RWPE2 (cell line): ENCODE results near the gene RBKS.
A peak's percentile ranks its signal among the peaks of the same experiment; 100 is the strongest.

Source experiments
- ATAC-seq: fragments of 200-7000 bp; cut with Tn5 transposase; 3 replicates; pipeline ENCODE4 v1.9.1; 2021; ENCODE audit warnings: low read depth
- DNase-seq: peaks from one replicate; pipeline ENCODE4 v3.0.0-alpha.2; 2020; ENCODE audit warnings: low spot score
- H3K27ac ChIP-seq: fragments of 450-650 bp; 2 replicates; pipeline ENCODE4 v1.5.1; 2017; ENCODE audit warnings: mild to moderate bottlenecking; ENCODE audit not compliant: poor library complexity, severe bottlenecking
- H3K27me3 ChIP-seq: fragments of 250-450 bp; sonication (Bioruptor Pico); 2 replicates; pipeline ENCODE4 v1.5.1; 2021; ENCODE audit warnings: mild to moderate bottlenecking, moderate library complexity; ENCODE audit not compliant: insufficient read depth, poor library complexity, severe bottlenecking
- H3K36me3 ChIP-seq: fragments of 250-450 bp; sonication (Bioruptor Pico); 2 replicates; pipeline ENCODE4 v1.5.1; 2020; ENCODE audit warnings: low read depth, mild to moderate bottlenecking, moderate library complexity
- H3K4me1 ChIP-seq: fragments of 250-450 bp; sonication (Bioruptor Pico); 2 replicates; pipeline ENCODE4 v1.5.1; 2021; ENCODE audit warnings: mild to moderate bottlenecking, moderate library complexity; ENCODE audit not compliant: insufficient read depth, poor library complexity, severe bottlenecking
- H3K4me3 ChIP-seq: fragments of 250-450 bp; sonication (Bioruptor Pico); 2 replicates; pipeline ENCODE4 v1.5.1; 2021; ENCODE audit warnings: mild to moderate bottlenecking, moderate library complexity; ENCODE audit not compliant: severe bottlenecking
- H3K9me3 ChIP-seq: fragments of 250-450 bp; sonication (Bioruptor Pico); 2 replicates; pipeline ENCODE4 v1.5.1; 2021; ENCODE audit warnings: mild to moderate bottlenecking, moderate library complexity; ENCODE audit not compliant: severe bottlenecking
- TF ChIP-seq, protein P1 (sequence below): fragments of 450-650 bp; IDR thresholded peaks from one replicate; pipeline ENCODE4 v1.5.1; 2017; ENCODE audit warnings: mild to moderate bottlenecking, moderate library complexity; ENCODE audit not compliant: poor library complexity, severe bottlenecking

Gene RBKS

DNA sequence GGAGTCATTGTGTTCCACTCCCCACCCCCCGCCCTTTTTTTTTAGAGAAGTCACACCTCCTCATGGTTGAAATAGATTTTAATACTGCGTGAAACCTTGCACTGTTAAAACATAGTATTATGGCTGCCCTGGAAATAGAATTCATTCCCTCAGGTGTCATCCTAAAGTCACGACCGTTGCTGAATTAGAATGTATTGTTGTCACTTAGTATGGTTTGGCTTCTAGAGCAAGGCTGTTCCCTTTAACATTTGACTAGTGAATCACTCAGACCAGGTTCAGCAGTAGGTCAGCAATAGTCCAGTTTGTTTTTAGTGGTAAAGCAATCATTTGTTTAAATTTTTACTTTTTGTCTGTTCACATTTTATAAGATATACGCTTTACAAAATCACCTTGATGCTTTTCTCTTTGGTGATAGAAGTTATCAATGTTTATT is 1.5 kb upstream of the RBKS start:
- H3K36me3 ChIP-seq: peaks cover 10% of the 10 kb centered on the region; the same call in 1 of the 2 replicates
- TF ChIP-seq, protein P1, sequence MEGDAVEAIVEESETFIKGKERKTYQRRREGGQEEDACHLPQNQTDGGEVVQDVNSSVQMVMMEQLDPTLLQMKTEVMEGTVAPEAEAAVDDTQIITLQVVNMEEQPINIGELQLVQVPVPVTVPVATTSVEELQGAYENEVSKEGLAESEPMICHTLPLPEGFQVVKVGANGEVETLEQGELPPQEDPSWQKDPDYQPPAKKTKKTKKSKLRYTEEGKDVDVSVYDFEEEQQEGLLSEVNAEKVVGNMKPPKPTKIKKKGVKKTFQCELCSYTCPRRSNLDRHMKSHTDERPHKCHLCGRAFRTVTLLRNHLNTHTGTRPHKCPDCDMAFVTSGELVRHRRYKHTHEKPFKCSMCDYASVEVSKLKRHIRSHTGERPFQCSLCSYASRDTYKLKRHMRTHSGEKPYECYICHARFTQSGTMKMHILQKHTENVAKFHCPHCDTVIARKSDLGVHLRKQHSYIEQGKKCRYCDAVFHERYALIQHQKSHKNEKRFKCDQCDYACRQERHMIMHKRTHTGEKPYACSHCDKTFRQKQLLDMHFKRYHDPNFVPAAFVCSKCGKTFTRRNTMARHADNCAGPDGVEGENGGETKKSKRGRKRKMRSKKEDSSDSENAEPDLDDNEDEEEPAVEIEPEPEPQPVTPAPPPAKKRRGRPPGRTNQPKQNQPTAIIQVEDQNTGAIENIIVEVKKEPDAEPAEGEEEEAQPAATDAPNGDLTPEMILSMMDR: no peak
- peaks cover 19% of the 10 kb centered on the region for H3K4me1 ChIP-seq
- no peak overlapping the region for H3K4me3 ChIP-seq
- peak overlapping the region; percentile 78 for H3K27ac ChIP-seq
- no peaks in the 10 kb centered on the region for H3K9me3 ChIP-seq
- ATAC-seq (no peak), DNase-seq (no peak)
- H3K27me3 ChIP-seq: no peaks in the 10 kb centered on the region

DNA sequence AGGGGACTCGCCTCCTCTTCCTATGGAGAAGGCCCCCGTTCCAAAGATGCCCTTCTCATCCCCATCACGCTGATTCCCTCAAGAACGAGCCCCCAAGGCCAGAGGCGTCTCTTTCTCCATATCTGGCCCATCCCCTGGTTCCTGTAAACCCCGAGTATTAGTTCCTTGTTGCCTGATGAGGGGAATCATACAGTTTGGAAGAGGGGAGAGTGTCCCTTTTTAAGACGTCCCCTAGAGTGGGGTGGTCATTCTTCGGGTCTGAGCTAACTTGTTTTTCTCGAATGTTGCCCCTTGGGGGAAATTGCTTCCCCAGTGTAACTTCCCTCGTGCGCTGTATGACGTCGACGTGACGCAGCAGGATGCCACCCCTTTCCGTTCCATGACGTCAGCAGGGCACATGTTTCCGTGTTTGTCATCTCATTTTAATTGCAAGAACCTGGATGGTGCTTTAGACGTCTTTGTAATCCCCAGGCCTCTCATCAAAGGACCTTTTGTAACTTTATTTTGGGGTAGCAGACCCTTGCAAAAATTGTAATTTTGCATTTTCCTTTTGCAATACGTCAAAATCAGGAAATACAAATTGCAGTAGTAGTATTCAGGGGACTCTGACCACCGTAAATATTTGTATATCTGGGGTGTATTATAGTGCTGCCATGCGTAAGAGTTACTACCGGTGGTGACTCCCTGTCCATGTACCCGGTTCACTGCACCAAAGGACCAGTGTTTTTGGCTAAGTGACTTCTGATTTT is 911 bp upstream of the RBKS start:
- ATAC-seq (peak; percentile 26; the same call in 2 of the 3 replicates), DNase-seq (no peak)
- peak overlapping the region; percentile 78 for H3K27ac ChIP-seq
- TF ChIP-seq, protein P1: no peak
- H3K4me3 ChIP-seq: peak overlapping the region; percentile 52
- H3K36me3 ChIP-seq: peaks cover 10% of the 10 kb centered on the region; the same call in 1 of the 2 replicates
- no peaks in the 10 kb centered on the region for H3K9me3 ChIP-seq
- H3K4me1 ChIP-seq: peaks cover 22% of the 10 kb centered on the region
- H3K27me3 ChIP-seq: no peaks in the 10 kb centered on the region

DNA sequence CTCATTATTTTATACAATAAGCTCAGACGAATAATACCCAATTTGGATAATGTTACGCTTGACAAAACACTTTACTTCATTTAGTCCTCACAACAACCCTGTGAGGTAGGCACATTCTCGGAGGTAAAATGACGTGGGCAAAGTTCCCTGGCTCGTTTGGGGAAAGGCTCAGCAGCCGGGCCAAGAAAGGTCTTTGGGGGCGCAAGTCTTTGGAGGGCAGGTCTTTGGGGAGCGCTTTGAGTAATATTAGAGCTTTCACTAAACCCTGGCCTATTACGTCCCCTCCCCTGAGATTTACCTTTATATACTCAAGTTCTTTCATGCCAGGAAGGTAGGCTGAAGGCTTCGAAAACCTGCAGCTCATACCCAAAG is 427 bp downstream of the RBKS start:
- H3K4me3 ChIP-seq: peak overlapping the region; percentile 52
- H3K27me3 ChIP-seq: no peaks in the 10 kb centered on the region
- ATAC-seq (peak; percentile 13; the same call in 1 of the 3 replicates), DNase-seq (no peak)
- no peaks in the 10 kb centered on the region; the same call in 1 of the 2 replicates for H3K36me3 ChIP-seq
- H3K9me3 ChIP-seq: no peaks in the 10 kb centered on the region
- peaks cover 33% of the 10 kb centered on the region for H3K4me1 ChIP-seq
- peak overlapping the region; percentile 78 for H3K27ac ChIP-seq
- TF ChIP-seq, protein P1: no peak

DNA sequence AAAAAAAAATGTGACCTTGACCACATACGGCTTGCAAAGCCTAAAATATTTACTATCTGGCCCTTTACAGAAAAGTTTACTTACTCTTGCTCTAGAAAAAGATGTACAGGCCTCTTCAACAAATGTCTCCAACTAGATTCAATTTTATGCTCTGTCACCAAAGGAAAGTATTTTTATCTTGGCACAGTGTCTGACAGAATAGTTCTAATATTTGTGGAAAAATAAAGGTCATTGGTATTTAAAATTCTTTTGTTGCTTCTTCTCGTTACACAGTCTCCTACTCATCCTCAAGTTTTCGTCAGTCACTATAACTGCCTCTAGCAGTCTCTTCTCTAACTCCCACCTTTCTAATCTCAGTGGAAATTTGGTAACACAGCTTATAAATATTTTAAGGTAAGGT is 1.4 kb downstream of the RBKS start:
- no peak overlapping the region for H3K4me3 ChIP-seq
- no peaks in the 10 kb centered on the region for H3K36me3 ChIP-seq
- TF ChIP-seq, protein P1: no peak
- peaks cover 33% of the 10 kb centered on the region for H3K4me1 ChIP-seq
- no peak for DNase-seq
- H3K27me3 ChIP-seq: no peaks in the 10 kb centered on the region
- no peaks in the 10 kb centered on the region for H3K9me3 ChIP-seq
- ATAC-seq: no peak
- peak overlapping the region; percentile 78 for H3K27ac ChIP-seq

DNA sequence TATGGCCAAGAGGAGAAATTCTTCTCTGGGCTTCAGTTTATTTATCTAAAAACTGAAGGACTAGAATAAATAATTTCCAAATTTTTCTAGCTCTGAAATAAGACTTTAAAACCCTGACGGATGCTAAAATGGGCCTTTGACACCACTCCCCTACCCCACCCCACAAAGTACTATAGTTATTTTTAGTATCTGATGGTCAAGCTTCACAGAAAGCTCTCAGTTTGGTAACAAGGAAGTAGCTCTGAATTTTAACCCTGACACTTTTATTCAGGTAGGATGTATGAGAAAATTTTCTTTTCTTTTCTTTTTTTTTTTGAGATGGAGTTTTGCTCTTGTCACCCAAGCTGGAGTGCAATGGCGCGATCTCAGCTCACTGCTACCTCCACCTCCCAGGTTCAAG is 2.4 kb downstream of the RBKS start:
- H3K4me3 ChIP-seq: no peak overlapping the region
- H3K36me3 ChIP-seq: no peaks in the 10 kb centered on the region
- no peaks in the 10 kb centered on the region for H3K9me3 ChIP-seq
- DNase-seq: no peak
- no peak for ATAC-seq
- H3K4me1 ChIP-seq: peaks cover 33% of the 10 kb centered on the region
- H3K27ac ChIP-seq: peak overlapping the region; percentile 78
- TF ChIP-seq, protein P1: no peak
- no peaks in the 10 kb centered on the region for H3K27me3 ChIP-seq
